Activated naive CD8-positive, alpha-beta T cell treated with anti-CD3 and anti-CD28 coated beads, Interleukin-2, amount 10 ng/mL, durations not matched to agents 7 days and 5 days (primary cell): Measurements from ENCODE around the gene PDE1A. TPM values are rescaled to one million over a fixed set of nuclear protein-coding genes. Genes with fewer than 3 reads are reported as not detected.

Experiments
- ATAC-seq: fragments of 150-1000 bp; cut with Tn5 transposase; one replicate; pipeline ENCODE4 v1.10.0; 2021; ENCODE audit warnings: low read depth, moderate library complexity
- POLR2A ChIA-PET: fragments of 350-600 bp; sonication (Branson Sonifier 250); formaldehyde crosslinking; loops from one replicate; lab custom pipeline; 2021; ENCODE audit warnings: antibody characterized with exemption; lab: Charles Lee
- DNase-seq: peaks from one replicate; pipeline ENCODE4 v3.0.0; 2021
- H3K27ac Mint-ChIP-seq: one replicate; pipeline ENCODE4 v1.8.0; 2022; ENCODE audit warnings: mild to moderate bottlenecking, mixed read lengths
- H3K27me3 Mint-ChIP-seq: one replicate; pipeline ENCODE4 v1.8.0; 2022; ENCODE audit warnings: mild to moderate bottlenecking, moderate library complexity, mixed read lengths
- H3K36me3 Mint-ChIP-seq: one replicate; pipeline ENCODE4 v1.8.0; 2021; ENCODE audit warnings: mild to moderate bottlenecking, mixed read lengths
- H3K4me1 Mint-ChIP-seq: one replicate; pipeline ENCODE4 v1.8.0; 2021; ENCODE audit warnings: mixed read lengths
- H3K4me3 Mint-ChIP-seq: one replicate; pipeline ENCODE4 v1.8.0; 2022; ENCODE audit warnings: mild to moderate bottlenecking, moderate library complexity, mixed read lengths
- H3K9me3 Mint-ChIP-seq: one replicate; pipeline ENCODE4 v1.8.0; 2021; ENCODE audit warnings: mixed read lengths
- total RNA-seq, 2 experiments: library from RNA; stranded (reverse); gene quantifications; one replicate each; pipeline ENCODE4 v1.2.3, GENCODE V29; 2021

PDE1A gene
- total RNA-seq, 2 experiments from 2014 or later = not detected

DNA sequence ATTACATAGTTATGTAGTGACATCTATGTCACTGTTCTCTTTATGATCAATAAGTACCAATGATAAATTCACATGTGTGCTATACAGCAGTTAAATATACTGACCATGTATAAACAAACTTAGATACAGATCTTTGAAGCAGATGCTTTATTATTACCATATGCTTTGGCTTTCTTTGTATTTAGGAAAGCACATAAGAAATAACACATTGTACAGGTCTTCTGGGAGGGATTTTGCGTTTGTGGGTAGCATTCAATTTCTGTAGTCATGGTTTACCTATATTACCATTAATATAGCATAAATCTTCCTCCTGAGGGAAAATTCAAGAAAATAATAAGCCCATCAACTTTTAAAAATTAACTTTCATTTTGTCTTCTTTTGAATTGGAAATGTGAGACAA is 1.6 kb upstream of the PDE1A start:
- POLR2A ChIA-PET = no interaction called here
- ATAC-seq (no peak), DNase-seq (no peak)
- Mint-ChIP-seq H3K4me3 (no peak overlapping the region), H3K27me3 (no peaks in the 10 kb centered on the region), H3K36me3 (no peaks in the 10 kb centered on the region), H3K27ac (no peak overlapping the region), H3K4me1 (no peaks in the 10 kb centered on the region), H3K9me3 (peaks cover 1% of the 10 kb centered on the region)

DNA sequence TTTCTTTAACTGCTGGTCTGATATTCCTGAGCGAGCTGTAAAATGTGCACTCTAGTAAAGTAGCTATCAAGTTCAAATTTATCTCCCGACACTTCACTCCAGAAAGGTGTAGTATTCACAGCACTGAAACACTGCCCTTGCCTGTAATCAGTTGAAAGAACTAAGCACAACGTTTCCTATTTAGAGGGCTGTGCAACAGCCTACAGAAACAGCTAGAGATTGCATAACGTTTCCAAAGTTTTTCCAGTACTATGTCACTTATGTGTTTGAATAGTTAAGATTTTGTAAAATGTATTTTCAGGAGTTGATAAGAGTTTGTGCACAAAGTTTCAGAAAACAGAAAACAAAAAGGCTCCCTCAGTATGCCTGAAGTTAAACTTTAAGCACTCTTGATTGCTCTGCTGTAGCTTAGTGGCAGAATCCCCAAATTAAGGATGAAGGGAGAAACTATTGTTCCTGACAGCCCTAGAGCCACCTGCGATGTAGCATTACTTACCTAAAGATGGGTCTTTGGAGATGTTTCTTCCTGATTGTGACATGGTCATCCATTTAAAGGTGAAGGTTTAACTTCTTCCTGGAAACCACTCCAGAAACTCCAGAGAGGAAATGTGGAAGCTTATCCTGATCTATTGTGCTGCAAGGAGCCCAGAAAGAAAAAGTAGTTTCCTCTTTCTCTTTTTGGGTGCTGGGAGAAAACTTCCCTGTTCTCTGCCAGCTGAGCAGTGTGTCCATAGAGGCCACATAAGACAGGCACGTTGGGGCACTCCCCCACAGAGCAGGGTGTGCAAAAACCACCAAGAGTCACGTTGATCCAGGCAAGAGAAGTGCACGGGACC is 536 bp downstream of the PDE1A start:
- POLR2A ChIA-PET = no interaction called here
- H3K4me1 Mint-ChIP-seq = no peaks in the 10 kb centered on the region
- H3K36me3 Mint-ChIP-seq = no peaks in the 10 kb centered on the region
- H3K27ac Mint-ChIP-seq = no peak overlapping the region
- no peak overlapping the region for H3K4me3 Mint-ChIP-seq
- DNase-seq = no peak
- H3K27me3 Mint-ChIP-seq = no peaks in the 10 kb centered on the region
- peaks cover 1% of the 10 kb centered on the region for H3K9me3 Mint-ChIP-seq
- no peak for ATAC-seq

DNA sequence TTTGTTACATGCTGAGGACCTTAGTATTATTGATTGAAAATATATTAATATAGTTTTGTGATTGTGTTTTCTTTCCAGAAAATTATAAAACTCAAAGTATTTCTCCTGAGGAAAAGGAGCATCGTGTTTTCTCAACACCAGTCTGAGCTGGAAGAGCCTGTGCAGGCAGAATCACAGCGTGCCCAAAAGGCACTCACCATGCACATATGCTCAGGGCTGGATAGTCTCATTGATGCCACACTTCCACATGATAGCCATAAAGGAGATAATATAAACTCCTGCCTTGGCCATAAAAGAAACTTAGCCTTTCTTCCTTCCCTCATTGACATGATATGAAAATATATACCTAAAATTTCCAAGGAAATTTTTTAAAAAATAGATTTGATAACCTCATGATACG is 4.0 kb downstream of the PDE1A start:
- POLR2A ChIA-PET = no interaction called here
- ATAC-seq (no peak), DNase-seq (no peak)
- no peak overlapping the region for H3K27ac Mint-ChIP-seq
- H3K4me1 Mint-ChIP-seq = no peaks in the 10 kb centered on the region
- no peaks in the 10 kb centered on the region for H3K9me3 Mint-ChIP-seq
- H3K27me3 Mint-ChIP-seq = no peaks in the 10 kb centered on the region
- H3K36me3 Mint-ChIP-seq = no peaks in the 10 kb centered on the region
- H3K4me3 Mint-ChIP-seq = no peak overlapping the region

DNA sequence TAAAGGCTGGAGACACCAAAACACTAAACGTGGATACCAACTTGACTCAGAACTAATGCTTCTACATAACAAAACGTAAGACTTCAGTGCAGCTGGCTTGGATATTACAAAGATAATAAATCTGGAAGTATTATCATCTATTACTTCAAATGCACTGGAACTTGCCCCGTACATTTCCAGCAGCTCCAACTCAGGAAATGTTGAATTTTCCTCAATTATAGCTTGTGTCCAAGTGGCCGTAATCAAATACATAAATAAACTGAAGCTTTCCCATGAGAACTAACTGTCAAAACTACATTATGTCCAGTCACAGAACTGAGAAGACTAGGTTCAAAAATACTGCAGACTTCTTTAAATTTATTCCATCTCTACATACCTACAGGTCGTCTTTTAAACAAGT is 6.2 kb downstream of the PDE1A start:
- H3K36me3 Mint-ChIP-seq = no peaks in the 10 kb centered on the region
- H3K27me3 Mint-ChIP-seq = no peaks in the 10 kb centered on the region
- H3K9me3 Mint-ChIP-seq = no peaks in the 10 kb centered on the region
- no peaks in the 10 kb centered on the region for H3K4me1 Mint-ChIP-seq
- H3K4me3 Mint-ChIP-seq = no peak overlapping the region
- no peak overlapping the region for H3K27ac Mint-ChIP-seq
- no peak for DNase-seq
- no peak for ATAC-seq
- POLR2A ChIA-PET = no interaction called here

DNA sequence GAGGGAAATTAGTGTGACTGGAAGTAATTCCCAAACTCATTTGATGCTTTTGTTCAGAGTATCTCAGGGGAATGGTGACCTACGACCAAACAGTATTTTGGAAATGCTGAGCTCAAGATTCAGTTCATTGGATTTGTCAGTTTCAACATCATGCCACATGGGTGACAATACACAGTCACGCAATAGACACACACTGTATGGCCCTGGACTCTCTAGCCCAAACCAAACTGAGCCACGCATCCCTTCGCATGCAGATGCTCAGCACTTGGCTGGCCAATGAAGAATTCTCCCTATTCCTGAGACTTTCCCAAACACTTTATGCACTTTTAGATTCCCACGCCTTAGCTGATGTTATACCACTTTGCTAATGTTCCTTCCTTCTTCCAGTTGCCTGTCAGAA is 10.0 kb downstream of the PDE1A start:
- no peaks in the 10 kb centered on the region for H3K27me3 Mint-ChIP-seq
- no peaks in the 10 kb centered on the region for H3K9me3 Mint-ChIP-seq
- no peak overlapping the region for H3K27ac Mint-ChIP-seq
- ATAC-seq (no peak), DNase-seq (no peak)
- POLR2A ChIA-PET = no interaction called here
- H3K4me3 Mint-ChIP-seq = no peak overlapping the region
- no peaks in the 10 kb centered on the region for H3K4me1 Mint-ChIP-seq
- H3K36me3 Mint-ChIP-seq = no peaks in the 10 kb centered on the region

DNA sequence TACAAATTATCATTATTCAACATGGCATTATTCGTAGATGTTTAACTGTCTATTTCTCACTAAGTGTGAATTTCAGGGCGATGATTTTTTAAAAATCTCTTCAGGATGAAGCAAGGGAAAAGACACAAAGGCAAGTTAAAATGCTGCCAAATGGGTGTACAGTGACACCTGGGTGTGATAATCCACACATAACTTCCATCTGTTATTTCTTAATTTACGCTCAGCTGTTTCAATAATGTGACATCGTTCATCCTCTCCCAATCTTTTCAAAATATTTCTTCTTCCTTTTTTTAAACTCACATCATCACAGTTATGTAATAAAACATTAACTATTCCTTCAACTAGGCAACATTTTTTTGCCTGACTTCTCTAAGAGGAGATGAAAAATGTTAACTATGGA is 10.6 kb downstream of the PDE1A start:
- no peak overlapping the region for H3K4me3 Mint-ChIP-seq
- no peaks in the 10 kb centered on the region for H3K36me3 Mint-ChIP-seq
- ATAC-seq = no peak
- no peaks in the 10 kb centered on the region for H3K4me1 Mint-ChIP-seq
- H3K27me3 Mint-ChIP-seq = no peaks in the 10 kb centered on the region
- H3K9me3 Mint-ChIP-seq = no peaks in the 10 kb centered on the region
- no peak for DNase-seq
- no peak overlapping the region for H3K27ac Mint-ChIP-seq
- POLR2A ChIA-PET = no interaction called here

DNA sequence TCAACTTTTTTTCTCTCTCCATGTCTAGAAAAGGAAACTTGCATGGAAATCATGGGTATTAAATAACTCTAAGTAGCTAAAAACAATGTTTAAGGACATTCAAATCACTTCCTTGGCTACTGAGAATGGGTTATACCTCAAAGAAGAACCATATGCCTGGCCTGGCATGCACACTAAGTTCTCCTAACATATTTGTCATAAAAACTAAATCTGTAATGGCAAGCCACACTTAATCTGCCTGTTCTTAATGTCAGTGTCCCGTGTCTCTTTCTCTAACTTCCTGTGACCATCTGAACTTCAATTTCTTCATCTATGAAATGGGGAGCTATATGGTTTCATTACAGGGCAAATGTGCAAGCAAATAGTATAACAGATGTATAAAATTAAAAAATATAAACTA is 11.1 kb downstream of the PDE1A start:
- Mint-ChIP-seq H3K27ac (no peak overlapping the region), H3K36me3 (no peaks in the 10 kb centered on the region), H3K27me3 (no peaks in the 10 kb centered on the region), H3K4me3 (no peak overlapping the region), H3K4me1 (no peaks in the 10 kb centered on the region), H3K9me3 (no peaks in the 10 kb centered on the region)
- no peak for DNase-seq
- no peak for ATAC-seq
- POLR2A ChIA-PET = no interaction called here

DNA sequence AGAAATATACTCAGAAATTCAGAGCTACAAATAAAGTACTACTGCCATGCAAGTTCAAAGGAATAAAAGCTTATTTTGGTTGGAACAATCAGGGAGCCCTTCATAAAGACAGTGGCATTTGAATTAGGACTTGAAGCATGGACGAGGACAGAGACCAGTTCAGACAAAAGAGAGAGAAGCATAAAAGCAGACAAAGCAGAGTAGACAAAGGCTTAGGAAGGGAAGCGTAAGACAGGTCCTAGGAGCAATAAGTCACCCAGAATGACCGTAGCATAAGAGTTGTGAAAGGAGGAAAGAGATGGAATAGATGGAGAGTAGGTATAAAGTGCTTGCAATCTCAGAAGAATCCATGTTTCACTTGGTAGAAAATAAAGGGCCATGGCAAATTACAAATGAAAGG is 14.0 kb downstream of the PDE1A start:
- POLR2A ChIA-PET = no interaction called here
- DNase-seq = no peak
- no peak for ATAC-seq
- H3K4me1 Mint-ChIP-seq = no peaks in the 10 kb centered on the region
- no peaks in the 10 kb centered on the region for H3K9me3 Mint-ChIP-seq
- no peak overlapping the region for H3K4me3 Mint-ChIP-seq
- H3K27ac Mint-ChIP-seq = no peak overlapping the region
- H3K36me3 Mint-ChIP-seq = no peaks in the 10 kb centered on the region
- H3K27me3 Mint-ChIP-seq = no peaks in the 10 kb centered on the region

DNA sequence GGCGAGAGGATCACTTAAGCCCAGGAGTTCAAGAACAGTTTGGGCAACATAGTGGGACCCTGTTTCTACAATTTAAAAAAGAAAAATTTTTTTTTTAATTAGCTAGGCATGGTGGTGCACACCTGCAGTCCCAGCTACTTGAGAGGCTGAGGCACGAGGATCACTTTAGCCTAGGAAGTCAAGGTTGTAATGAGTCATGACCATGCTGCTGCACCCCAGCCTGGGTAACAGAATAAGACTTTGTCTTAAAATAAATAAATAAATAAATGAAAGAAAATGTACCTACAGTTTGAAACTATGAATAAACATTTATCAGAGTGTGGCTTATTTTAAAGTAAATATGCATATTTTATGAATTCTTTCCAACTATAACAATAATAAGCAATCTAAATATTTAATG is 16.7 kb downstream of the PDE1A start:
- no peak for ATAC-seq
- no peaks in the 10 kb centered on the region for H3K9me3 Mint-ChIP-seq
- H3K4me1 Mint-ChIP-seq = no peaks in the 10 kb centered on the region
- no peak overlapping the region for H3K4me3 Mint-ChIP-seq
- no peaks in the 10 kb centered on the region for H3K36me3 Mint-ChIP-seq
- H3K27ac Mint-ChIP-seq = no peak overlapping the region
- no peaks in the 10 kb centered on the region for H3K27me3 Mint-ChIP-seq
- POLR2A ChIA-PET = no interaction called here
- DNase-seq = no peak

DNA sequence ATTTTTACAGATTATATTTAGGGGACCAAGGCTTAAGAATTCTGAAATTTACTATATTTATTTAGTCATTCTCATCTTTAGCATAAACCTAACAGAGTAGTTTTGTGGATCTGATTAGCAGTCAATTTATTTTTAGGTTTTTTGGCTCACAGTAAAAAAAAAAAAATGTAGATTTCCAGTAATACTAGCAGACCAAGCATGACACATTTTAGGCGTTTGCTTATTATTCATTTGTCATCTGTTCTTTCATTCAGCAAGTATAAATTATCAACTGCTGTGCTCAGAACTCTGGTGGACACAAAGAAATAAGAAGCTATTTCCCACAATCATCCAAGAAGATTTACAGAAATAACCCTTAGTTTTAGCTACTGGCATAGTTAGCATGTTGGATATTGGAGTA is 20.6 kb downstream of the PDE1A start:
- Mint-ChIP-seq H3K36me3 (no peaks in the 10 kb centered on the region), H3K27me3 (no peaks in the 10 kb centered on the region), H3K27ac (no peak overlapping the region), H3K9me3 (no peaks in the 10 kb centered on the region), H3K4me3 (no peak overlapping the region), H3K4me1 (no peaks in the 10 kb centered on the region)
- POLR2A ChIA-PET = no interaction called here
- no peak for ATAC-seq
- DNase-seq = no peak

DNA sequence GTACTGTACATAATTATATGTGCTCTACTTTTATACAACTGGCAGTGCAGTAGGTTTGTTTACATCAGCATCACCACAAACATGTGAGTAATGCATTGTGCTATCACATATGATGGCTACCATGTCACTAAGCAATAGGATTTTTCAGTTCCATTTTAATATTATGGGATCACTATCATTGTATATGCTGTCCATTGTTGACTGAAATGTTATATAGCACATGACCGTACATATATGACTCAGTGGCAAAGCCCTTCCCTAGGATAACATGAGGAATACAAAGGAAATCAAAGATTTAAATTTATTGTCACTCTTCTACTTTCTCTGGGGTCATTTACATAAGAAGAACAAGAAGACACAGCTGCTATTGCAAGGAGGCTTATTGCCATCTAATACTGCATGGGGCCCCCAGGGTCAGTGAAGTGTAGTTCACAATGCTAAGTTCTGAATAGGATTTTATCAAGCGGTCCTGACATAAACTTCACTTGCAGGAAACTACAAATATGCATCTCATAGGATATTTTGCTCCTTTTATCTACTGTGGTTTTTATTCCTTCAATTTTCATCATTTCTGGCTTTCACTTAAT is 21.8 kb downstream of the PDE1A start:
- H3K27me3 Mint-ChIP-seq = no peaks in the 10 kb centered on the region
- no peak overlapping the region for H3K27ac Mint-ChIP-seq
- POLR2A ChIA-PET = no interaction called here
- no peak overlapping the region for H3K4me3 Mint-ChIP-seq
- H3K4me1 Mint-ChIP-seq = no peaks in the 10 kb centered on the region
- no peak for ATAC-seq
- no peaks in the 10 kb centered on the region for H3K9me3 Mint-ChIP-seq
- DNase-seq = no peak
- H3K36me3 Mint-ChIP-seq = no peaks in the 10 kb centered on the region

DNA sequence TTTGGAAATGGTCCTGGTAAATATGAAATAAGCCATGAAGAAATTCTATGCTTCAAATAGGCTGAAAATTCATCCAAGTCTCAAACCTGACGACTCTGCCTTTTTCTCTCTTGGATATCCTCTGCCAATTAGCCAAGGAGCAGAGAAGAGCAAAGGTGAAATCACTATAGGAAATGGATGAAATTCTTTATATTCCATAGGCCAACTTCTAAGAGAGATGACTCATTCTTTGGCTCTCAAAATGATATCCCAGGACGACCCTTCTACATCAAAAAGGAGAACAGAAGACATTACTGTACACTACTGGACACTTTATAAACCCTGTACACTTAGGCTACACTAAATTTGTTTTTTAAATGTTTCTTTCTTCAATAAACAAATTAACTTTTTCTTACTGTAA is 22.7 kb downstream of the PDE1A start:
- no peaks in the 10 kb centered on the region for H3K36me3 Mint-ChIP-seq
- ATAC-seq = no peak
- no peaks in the 10 kb centered on the region for H3K27me3 Mint-ChIP-seq
- H3K27ac Mint-ChIP-seq = no peak overlapping the region
- no peaks in the 10 kb centered on the region for H3K9me3 Mint-ChIP-seq
- POLR2A ChIA-PET = no interaction called here
- no peak for DNase-seq
- no peak overlapping the region for H3K4me3 Mint-ChIP-seq
- no peaks in the 10 kb centered on the region for H3K4me1 Mint-ChIP-seq

DNA sequence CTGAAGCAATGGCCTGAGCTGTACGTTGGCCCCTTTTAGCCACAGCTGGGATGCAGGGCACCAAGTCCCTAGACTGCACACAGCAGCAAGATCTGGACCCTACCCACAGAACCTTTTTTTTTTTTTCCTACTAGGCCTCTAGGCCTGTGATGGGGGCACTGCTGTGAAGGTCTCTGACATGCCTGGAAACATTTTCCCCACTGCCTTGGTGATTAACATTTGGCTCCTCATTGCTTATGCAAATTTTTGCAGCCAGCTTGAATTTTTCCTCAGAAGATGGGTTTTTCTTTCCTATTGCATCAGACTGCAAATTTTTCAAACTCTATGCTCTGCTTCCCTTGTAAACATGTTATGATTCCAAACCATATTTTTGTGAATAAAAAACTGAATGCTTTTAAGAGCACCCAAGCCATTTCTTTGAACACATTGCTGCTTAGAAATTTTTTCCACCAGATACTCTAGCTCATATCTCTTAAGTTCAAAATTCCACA is 33.5 kb downstream of the PDE1A start:
- no peak overlapping the region for H3K4me3 Mint-ChIP-seq
- peaks cover 3% of the 10 kb centered on the region for H3K9me3 Mint-ChIP-seq

DNA sequence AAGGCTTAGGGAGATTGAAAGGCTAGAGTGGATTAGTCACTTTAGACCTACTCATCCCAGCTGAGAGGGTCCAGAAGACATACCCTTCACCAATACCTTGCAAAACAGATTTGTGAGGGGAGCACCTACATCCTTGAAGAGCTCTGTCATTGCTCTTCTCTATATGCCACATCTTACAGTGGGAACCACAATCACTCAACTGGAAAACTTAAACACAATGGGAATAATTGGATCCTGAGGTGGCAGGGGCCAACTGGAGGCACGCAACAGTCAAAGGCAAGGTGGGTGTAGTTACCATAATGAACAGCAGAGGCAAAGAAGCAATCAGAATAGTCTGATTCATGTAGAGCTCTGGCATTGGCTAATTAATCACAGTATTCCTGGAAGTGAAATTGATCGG is 35.4 kb downstream of the PDE1A start:
- no peak overlapping the region for H3K4me3 Mint-ChIP-seq

More for the DNA sequence above, 33.5 kb downstream of the PDE1A start:
- no peaks in the 10 kb centered on the region for H3K4me1 Mint-ChIP-seq
- no peaks in the 10 kb centered on the region for H3K36me3 Mint-ChIP-seq
- POLR2A ChIA-PET = no interaction called here
- H3K27me3 Mint-ChIP-seq = no peaks in the 10 kb centered on the region
- H3K27ac Mint-ChIP-seq = no peak overlapping the region
- ATAC-seq (no peak), DNase-seq (no peak)

More for the DNA sequence above, 35.4 kb downstream of the PDE1A start:
- POLR2A ChIA-PET = no interaction called here
- Mint-ChIP-seq H3K27me3 (no peaks in the 10 kb centered on the region), H3K27ac (no peak overlapping the region), H3K9me3 (peaks cover 3% of the 10 kb centered on the region), H3K4me1 (no peaks in the 10 kb centered on the region), H3K36me3 (no peaks in the 10 kb centered on the region)
- ATAC-seq = no peak
- no peak for DNase-seq
